Stimulated activated effector memory CD8-positive, alpha-beta T cell treated with anti-CD3 and anti-CD28 coated beads, Interleukin-12 subunit alpha, Interleukin-12 subunit beta, amount 100 ng/mL, for 72 hours (primary cell): ENCODE measurements around the gene KRT80.

Source experiments
- ATAC-seq: fragments of 150-1000 bp; cut with Tn5 transposase; 2 replicates; pipeline ENCODE4 v1.10.0; 2021
- DNase-seq, 2 donors: peaks; one replicate each; pipeline ENCODE4 v3.0.0; 2021 to 2022; ENCODE audit warnings: low spot score in 2 of 2
- H3K27ac Mint-ChIP-seq: one replicate; pipeline ENCODE4 v1.8.0; 2022; ENCODE audit warnings: mild to moderate bottlenecking, mixed read lengths
- H3K36me3 Mint-ChIP-seq: one replicate; pipeline ENCODE4 v1.8.0; 2022; ENCODE audit warnings: mild to moderate bottlenecking, mixed read lengths
- H3K4me1 Mint-ChIP-seq: one replicate; pipeline ENCODE4 v1.8.0; 2022; ENCODE audit warnings: mixed read lengths
- H3K4me3 Mint-ChIP-seq: one replicate; pipeline ENCODE4 v1.8.0; 2022; ENCODE audit warnings: mild to moderate bottlenecking, mixed read lengths
- H3K9me3 Mint-ChIP-seq: one replicate; pipeline ENCODE4 v1.8.0; 2022; ENCODE audit warnings: mixed read lengths

Gene KRT80

DNA sequence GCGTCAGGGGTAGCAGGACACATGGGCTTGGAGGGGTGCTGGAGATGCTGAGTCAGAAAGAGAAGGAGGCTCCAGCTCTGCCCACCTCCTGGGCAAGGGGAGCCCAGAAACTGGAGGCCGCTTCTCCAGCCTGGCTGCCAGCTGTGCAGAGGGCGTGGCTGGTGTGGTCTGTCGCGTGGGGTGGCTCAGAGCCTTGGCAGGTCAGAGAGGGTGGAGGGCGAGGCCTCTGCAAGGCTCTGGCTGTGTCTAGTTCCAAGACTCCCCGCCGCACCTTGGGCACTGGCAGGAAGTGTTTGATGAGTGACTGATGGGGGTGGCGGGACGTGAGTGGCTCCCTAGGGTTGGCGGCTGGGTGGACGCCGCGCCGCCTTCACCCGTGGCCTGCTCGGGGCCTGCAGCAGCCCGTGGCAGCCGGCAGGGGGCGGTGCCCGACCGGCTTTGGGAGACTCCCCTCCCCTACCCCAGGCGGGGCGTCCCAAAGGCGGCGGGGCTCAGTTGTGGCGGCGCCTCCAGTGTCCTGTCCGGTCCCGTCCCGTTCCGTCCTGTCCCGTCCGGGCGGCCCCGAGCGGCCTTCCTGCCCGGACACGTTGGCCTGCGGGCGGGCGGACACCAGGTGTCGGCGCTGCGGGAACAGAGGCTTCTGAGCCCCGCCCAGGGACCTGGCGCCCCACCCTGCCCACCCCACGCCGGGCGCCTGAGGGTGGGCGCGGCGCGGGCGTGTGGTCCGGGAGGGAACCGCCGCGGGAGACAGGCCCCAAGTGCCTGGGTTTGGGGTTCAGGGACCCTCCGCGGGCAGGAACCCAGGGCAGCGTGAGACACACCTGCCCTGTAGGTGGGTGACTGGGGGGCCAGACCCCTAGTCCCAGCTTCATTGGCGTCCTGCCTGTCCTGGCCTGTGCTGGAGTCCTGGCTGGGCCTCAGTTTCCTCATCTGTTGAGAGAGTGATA is 39.7 kb downstream of the KRT80 start:
- H3K4me1 Mint-ChIP-seq: peaks cover 21% of the 10 kb centered on the region
- H3K36me3 Mint-ChIP-seq: no peaks in the 10 kb centered on the region
- DNase-seq (peak; percentile 67 to 80), ATAC-seq (peak; percentile 78)
- H3K27ac Mint-ChIP-seq: peak overlapping the region; percentile 81
- no peaks in the 10 kb centered on the region for H3K9me3 Mint-ChIP-seq
- peak overlapping the region; percentile 59 for H3K4me3 Mint-ChIP-seq

DNA sequence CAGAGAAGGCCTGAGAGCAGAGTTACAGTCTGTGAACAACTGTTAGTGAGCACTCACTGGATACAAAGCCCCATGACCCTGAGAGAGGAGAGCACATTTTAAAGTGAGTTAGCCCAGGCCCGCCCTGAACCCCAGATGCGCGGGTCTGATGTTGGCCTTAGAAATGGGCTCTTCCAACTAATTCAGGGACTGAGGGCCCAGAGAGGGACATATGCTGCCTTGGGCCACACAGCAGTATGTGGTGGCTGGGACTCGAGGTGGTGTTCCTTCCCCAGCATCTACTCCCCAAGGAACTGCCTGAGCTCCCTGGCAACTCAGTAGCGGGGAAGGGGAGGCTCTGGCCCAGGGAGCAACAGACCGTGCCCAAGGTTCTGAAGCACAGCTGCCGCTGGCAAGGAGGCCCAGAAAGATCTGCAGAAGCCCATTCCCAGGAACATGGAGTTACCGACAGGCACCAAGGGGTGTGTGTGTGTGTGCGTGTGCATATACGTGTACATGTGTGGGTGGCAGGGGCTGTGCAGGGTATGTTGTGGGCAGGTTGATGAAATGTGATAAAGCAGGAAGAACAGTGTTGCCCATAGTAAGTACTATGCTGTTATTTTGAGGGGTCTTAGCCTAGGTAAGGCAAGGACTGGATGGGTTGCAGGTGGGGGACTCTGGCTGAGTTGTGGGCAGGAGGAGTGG is 40.5 kb downstream of the KRT80 start:
- DNase-seq (no peak), ATAC-seq (no peak)
- Mint-ChIP-seq H3K9me3 (no peaks in the 10 kb centered on the region), H3K4me3 (peak overlapping the region; percentile 59), H3K27ac (peak overlapping the region; percentile 81), H3K36me3 (no peaks in the 10 kb centered on the region), H3K4me1 (peaks cover 21% of the 10 kb centered on the region)

DNA sequence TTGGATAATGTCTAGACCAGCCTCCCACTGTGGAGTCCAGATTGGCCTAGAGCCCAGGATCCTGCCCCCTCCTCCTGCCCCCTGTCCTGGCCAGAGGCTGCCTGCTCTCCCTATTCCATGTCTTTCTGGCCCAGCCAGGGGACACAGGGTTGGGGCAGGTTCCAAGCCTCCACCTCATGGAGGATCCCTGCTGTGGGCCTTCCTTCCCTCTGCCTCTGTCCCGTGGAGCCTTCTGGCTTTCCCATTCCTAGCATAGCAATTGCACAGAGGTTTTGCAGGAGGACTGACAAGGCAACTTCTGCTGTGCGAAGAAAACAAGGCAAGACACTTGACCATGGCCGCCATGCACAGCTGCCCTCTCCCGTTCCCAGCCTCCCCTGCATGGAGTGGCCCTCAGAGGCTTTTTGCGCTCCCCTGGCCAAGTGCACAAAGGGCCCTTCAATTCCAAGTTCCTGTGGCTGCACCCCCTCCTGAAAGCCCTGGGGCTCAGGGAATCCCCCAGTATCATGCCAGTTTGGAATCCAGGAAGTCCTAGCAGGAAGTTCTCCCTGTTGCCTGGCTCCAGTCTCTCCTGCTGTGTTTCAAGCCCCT is 42.1 kb downstream of the KRT80 start:
- ATAC-seq: no peak

DNA sequence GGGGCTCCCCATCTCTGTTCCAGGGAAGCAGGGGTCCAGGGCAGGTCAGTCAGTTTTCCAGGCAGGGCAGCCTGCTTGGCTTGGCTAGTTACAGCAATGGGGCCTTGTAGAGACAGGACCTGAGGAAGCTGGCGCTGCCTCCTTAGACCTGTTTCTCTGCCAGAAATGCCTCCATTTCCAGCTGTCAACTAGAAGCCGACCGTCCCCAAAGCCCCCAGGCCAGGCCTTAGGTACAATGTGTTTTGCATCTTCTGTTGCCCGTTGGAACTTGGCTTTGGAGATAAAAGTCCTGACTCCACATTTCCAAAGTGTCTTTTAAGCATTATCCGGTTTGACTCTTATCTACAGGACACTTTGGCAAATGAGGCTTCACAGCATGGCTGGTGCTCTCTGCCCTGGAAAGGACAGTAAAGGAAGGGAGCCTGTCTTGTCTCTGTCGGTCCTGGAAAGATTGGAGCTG is 42.6 kb downstream of the KRT80 start:
- Mint-ChIP-seq H3K9me3 (no peaks in the 10 kb centered on the region), H3K36me3 (no peaks in the 10 kb centered on the region)
- ATAC-seq: no peak

More for the DNA sequence above, 42.1 kb downstream of the KRT80 start:
- no peak for DNase-seq
- Mint-ChIP-seq H3K4me3 (no peak overlapping the region), H3K27ac (no peak overlapping the region), H3K36me3 (no peaks in the 10 kb centered on the region), H3K9me3 (no peaks in the 10 kb centered on the region), H3K4me1 (peaks cover 11% of the 10 kb centered on the region)

DNA sequence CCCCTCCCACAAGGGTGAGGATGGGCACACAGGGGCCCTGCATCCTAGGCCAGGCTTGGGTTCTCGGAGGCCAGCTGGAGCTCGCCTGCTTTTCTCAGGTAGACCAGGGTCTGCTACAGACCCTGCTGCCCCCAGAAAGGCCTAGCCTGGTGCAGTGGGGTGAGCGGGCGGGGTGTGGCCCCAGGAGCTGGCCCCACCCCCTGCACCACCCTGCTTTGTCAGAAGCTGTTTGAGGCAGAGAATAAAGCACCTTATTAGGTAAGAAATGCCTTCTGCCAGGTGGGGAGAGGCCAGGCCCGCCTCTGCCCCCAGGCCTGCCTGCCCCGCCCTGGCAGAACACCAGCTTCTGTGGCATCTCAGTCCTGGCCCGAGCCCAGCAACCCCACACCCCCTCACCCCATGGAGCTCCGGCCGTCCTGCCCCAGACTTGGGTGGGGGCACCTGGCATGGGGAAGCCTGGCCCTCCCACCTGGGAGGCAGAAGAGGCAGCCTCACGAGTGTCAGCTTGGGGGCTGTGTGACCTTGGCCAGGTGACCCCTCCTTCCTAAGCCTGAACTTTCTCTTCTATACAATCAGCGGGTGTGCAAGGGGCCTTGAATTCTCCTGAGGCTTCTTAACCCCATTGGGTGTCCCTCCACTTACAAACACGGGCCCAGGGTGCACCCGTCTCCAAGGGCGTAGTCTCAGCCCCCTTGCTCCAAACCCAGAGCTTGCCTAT is 43.2 kb downstream of the KRT80 start:
- Mint-ChIP-seq H3K36me3 (no peaks in the 10 kb centered on the region), H3K4me1 (peaks cover 11% of the 10 kb centered on the region), H3K27ac (no peak overlapping the region), H3K4me3 (no peak overlapping the region), H3K9me3 (no peaks in the 10 kb centered on the region)
- ATAC-seq: no peak
- DNase-seq: no peak

More for the DNA sequence above, 42.6 kb downstream of the KRT80 start:
- Mint-ChIP-seq H3K27ac (no peak overlapping the region), H3K4me1 (peaks cover 11% of the 10 kb centered on the region), H3K4me3 (no peak overlapping the region)
- no peak for DNase-seq

DNA sequence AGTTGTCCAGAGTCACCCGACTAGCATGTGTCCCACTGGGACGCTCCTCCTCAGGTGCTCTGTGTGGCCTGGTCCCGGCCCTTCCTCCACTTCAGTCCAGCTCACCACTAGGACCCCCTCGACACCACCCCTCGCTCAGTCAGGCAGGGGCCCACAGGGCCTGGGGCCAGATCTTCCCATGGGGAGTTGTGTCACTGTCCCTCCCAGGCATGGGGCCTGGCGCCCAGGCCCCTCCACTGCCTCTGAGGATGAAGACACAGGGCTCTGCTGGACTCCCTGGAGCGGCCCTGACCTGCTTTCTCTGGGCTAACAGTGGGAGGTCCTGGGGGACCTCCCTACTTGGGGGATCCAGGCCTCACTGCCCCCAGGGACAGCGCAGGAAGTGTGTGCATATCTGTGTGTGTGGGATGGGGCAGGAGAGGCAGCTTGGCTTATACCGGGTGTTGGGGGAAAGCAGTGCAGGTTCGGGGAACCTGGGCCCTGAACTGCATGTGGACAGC is 43.8 kb downstream of the KRT80 start:
- H3K9me3 Mint-ChIP-seq: no peaks in the 10 kb centered on the region
- H3K4me3 Mint-ChIP-seq: no peak overlapping the region

DNA sequence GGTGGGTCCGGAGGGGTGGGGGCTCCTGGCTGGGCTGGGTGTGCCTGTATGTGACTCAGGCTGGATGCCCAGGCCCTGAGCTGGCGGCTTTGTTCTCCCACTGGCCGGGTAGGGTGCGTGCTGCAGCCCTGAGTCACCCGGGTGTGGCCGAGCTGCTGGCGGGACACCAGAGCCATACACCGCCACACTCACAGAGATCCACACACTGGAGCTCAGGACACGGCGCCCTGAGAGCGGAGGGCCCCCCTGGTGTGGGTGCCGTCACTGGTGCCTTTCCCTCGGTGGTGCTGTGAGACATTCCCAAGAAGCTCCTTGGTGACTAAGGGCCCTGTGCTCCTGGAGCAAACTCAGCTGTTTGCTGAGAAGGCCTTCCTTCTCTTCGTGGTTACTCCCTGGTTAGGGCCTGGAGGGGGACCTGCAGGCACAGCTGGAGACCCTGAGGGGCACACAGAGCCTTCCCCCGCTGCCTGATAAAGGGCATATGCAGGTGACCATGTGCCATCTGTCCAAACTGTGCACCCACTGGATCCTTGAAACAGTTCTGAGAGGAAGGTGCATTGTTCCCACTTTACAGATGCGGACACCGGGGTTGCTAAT is 44.3 kb downstream of the KRT80 start:
- no peak for DNase-seq
- Mint-ChIP-seq H3K27ac (no peak overlapping the region), H3K9me3 (no peaks in the 10 kb centered on the region), H3K36me3 (no peaks in the 10 kb centered on the region), H3K4me3 (no peak overlapping the region), H3K4me1 (peaks cover 11% of the 10 kb centered on the region)
- ATAC-seq: no peak

More for the DNA sequence above, 43.8 kb downstream of the KRT80 start:
- no peak overlapping the region for H3K27ac Mint-ChIP-seq
- H3K36me3 Mint-ChIP-seq: no peaks in the 10 kb centered on the region
- no peak for DNase-seq
- peaks cover 11% of the 10 kb centered on the region for H3K4me1 Mint-ChIP-seq
- ATAC-seq: no peak

DNA sequence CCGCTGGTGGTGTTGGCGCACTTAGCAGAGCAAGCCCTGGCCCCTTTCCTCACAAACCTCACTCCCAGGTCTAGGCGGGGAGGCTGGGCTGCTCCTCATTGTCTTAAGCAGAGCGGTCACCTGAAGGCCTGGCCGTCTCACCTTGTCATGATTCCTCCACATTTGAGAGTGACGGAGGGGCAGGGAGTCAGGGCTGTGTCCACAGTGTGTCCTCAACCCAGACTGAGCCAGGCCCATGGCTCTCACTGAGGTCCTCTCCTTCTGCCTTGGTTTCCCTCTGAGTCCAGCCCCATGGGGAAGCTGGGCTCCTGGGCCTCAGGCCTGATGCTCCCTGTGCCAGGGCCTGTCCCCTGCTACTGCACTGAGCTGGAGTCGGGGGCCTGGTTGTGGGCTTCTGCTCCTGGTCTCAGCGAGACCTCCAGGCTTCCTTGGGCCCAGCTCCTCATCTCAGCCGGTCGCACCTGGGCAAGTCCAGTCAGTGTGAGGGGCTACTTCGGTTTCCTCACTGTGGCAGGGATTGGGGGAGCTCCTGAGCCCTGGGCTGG is 44.9 kb downstream of the KRT80 start:
- ATAC-seq (no peak), DNase-seq (no peak)
- Mint-ChIP-seq H3K27ac (no peak overlapping the region), H3K9me3 (no peaks in the 10 kb centered on the region), H3K36me3 (no peaks in the 10 kb centered on the region), H3K4me3 (no peak overlapping the region), H3K4me1 (peaks cover 10% of the 10 kb centered on the region)

DNA sequence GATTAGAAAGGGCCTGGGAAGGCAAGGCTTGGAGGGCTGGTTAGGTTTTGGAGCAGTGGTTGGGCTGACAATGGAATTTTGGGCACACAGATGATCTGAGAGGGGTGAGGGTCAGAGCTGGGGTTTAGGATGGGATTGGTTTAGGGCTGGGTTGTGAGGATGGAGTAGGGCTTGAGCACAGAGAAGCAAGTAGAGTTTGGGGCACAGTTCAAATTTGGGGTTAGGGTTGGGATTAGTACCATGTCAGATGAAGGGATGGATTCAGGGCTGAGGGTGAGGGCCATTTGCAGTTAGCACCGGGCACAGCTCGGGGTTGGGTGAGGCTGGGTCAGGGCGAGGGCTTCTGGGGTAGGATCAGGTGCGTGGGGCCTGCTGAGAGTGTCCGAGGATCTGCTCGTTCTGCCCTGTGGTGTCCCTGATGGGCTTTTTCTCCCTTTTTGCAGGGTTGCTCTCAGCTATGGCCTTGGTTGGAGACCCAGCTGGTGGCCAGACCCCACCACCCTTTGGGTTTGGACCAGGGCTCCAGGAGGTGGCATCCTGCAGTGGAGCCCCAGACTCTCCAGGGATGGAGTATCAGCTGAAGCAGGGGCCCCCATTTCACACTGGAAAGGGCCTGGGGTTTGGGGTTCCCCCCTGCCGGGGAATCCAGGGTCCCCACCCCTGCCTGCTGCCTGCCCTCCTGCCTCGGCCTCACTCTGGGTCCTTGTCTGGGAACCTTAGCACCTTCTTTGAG is 45.6 kb downstream of the KRT80 start:
- no peak for ATAC-seq

DNA sequence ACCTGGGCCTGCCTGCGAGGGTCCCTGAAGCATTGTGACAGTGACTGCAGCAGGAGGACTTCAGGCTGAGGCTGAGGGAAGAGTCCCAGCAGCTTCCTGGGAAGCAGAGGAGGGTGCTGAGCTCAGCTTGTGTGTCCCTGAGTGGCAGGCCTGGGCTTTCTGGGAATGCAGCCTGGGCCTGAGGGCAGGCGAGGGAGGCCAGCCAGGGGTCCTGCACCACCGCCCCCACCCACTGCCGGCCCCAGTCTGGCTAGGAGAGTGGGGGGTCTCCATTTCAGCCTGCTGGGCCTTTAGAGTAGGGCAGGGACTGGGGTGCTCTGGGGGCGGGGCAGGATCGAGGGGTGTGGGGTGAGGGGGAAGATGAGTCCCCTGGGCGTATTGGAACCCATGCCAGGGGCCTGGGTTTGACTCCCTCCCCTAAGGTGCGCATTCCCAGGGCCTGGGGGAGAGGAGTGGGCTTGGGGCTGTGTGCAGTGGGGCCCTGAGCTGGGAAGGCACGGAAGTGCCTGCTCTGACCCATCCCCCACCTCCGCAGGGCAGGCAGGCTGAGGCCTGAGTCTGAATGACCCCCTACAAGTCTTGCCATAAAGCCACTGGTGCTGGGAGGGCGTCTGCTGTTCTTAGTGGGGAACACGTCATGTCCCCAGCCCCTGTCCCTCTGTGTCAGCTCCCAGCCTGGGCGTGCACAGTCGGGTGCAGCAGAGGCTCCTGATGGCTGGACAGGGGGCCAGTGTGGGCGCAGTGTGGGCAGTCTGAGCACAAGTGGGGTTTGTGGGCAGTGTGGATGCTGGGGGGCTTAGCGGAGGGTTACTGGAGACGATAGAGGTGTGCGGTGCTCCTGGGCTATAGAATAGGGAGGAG is 46.4 kb downstream of the KRT80 start:
- no peaks in the 10 kb centered on the region for H3K4me1 Mint-ChIP-seq
- no peaks in the 10 kb centered on the region for H3K36me3 Mint-ChIP-seq
- H3K9me3 Mint-ChIP-seq: no peaks in the 10 kb centered on the region
- no peak for ATAC-seq
- H3K4me3 Mint-ChIP-seq: no peak overlapping the region
- DNase-seq: no peak
- H3K27ac Mint-ChIP-seq: no peak overlapping the region

More for the DNA sequence above, 45.6 kb downstream of the KRT80 start:
- H3K27ac Mint-ChIP-seq: no peak overlapping the region
- peaks cover 3% of the 10 kb centered on the region for H3K4me1 Mint-ChIP-seq
- H3K4me3 Mint-ChIP-seq: no peak overlapping the region
- no peaks in the 10 kb centered on the region for H3K36me3 Mint-ChIP-seq
- no peaks in the 10 kb centered on the region for H3K9me3 Mint-ChIP-seq
- no peak for DNase-seq

DNA sequence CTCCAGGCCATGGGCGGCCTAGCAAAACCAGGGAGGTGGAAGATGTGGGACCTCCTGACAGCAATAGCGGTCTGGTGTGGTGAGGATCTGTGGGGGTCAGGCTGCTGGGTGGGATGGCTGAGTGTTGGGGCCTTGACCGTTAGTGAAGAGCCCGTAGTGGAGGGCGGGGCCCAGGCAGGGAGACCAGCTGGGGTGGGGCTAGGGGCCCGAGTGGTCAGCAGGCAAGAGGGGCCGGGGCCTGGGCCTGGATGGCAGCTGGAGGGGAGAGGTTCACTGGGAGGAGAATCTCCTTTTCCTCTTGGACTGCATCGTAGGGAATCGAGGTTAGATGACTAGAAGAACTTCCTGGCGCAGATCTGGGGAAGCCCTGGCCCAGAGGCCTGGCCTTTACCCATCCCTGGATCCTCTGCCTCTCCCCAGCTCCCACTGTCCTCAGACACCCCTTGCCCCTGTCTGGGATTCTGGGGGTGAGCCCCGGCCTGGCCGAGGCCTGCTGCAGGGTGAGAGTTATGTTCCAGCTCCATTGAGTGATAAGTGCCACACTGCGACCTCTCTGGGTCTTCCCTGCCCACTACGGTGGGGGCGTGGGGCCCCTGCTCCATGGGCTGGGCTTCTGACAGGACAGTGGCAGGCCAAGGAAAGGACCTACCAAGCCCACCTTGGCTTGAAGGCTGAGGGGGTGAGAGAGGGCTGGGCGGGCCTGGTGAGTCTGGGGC is 47.1 kb downstream of the KRT80 start:
- DNase-seq (no peak), ATAC-seq (no peak)
- no peaks in the 10 kb centered on the region for H3K9me3 Mint-ChIP-seq
- no peaks in the 10 kb centered on the region for H3K36me3 Mint-ChIP-seq
- H3K4me3 Mint-ChIP-seq: no peak overlapping the region
- no peak overlapping the region for H3K27ac Mint-ChIP-seq
- H3K4me1 Mint-ChIP-seq: no peaks in the 10 kb centered on the region

DNA sequence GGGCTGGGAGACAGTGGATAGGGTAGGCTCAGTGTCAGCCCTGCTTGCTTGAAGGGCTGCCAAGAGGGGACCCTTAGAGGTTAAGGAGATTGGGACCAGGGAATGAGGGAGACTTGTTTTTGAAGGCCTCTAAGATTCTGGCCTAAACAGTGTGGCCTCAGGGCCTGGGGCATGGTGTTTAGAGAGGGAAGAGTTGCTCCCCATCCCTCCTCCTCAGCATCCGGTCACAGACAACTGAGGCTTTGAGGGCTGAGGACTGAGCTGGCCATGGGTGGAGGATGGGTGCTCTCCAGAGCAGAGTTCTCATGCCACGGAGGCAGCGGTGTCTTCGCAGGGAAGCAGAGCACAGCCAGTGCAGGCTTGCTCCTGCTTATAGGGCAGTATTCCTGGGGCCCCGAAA is 49.4 kb downstream of the KRT80 start:
- no peak for DNase-seq
- Mint-ChIP-seq H3K36me3 (no peaks in the 10 kb centered on the region), H3K9me3 (no peaks in the 10 kb centered on the region), H3K4me3 (no peak overlapping the region), H3K4me1 (no peaks in the 10 kb centered on the region), H3K27ac (no peak overlapping the region)
- no peak for ATAC-seq

DNA sequence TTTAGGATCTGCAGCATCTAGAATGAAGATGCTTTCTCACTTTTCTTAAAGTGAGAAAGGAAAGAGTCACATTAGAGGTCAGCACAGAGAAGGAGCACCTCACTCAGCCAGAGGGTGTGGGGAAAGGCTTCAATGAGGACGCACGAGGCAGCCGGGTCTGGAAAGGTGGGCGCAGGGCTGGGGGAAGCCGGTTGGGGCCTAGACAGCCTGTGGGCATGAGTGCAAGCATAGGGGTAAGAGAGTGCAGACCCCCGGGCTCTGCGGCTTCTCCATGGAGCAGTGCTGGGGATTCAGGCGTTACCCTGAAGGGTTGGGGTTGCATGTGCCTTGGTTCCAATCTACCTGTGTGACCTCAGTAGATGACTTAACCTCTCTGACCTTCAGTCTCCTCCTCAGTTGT is 49.9 kb downstream of the KRT80 start:
- Mint-ChIP-seq H3K36me3 (no peaks in the 10 kb centered on the region), H3K4me1 (no peaks in the 10 kb centered on the region), H3K4me3 (no peak overlapping the region), H3K27ac (no peak overlapping the region), H3K9me3 (no peaks in the 10 kb centered on the region)
- no peak for DNase-seq
- no peak for ATAC-seq
